Left lung (tissue), 10 donors: ENCODE data around the gene CACNG4. TPM values are rescaled to one million over a fixed set of nuclear protein-coding genes. Genes with fewer than 3 reads are reported as not detected.

Experiments used
- ATAC-seq: fragments of 200-7000 bp; cut with Tn5 transposase; one replicate; pipeline ENCODE4 v1.9.1; 2020; ENCODE audit warnings: moderate library complexity
- DNase-seq, 4 donors: peaks; one replicate each; pipeline ENCODE4 v3.0.0-alpha.2; 2013 to 2020
- H3K27ac ChIP-seq, 2 donors: fragments of 200-600 bp; sonication (generic) in 1 of 2; one replicate each; pipeline versions ENCODE4 v1.5.0 to v1.8.0; 2020 to 2021
- H3K27me3 ChIP-seq, 2 donors: fragments of 200-600 bp; sonication (generic) in 1 of 2; one replicate each; pipeline versions ENCODE4 v1.5.0 to v1.8.0; 2020 to 2021
- H3K36me3 ChIP-seq, 2 donors: fragments of 200-600 bp; sonication (generic) in 1 of 2; one replicate each; pipeline versions ENCODE4 v1.5.0 to v1.8.0; 2020 to 2021
- H3K4me1 ChIP-seq, 2 donors: fragments of 200-600 bp; one replicate each; pipeline ENCODE4 v1.8.0; 2021
- H3K4me3 ChIP-seq, 2 donors: fragments of 200-600 bp; sonication (generic) in 1 of 2; one replicate each; pipeline versions ENCODE4 v1.5.0 to v1.8.0; 2020 to 2021; ENCODE audit warnings: mild to moderate bottlenecking in 1 of 2
- H3K9me3 ChIP-seq, 2 donors: fragments of 200-600 bp; sonication (generic) in 1 of 2; one replicate each; pipeline versions ENCODE4 v1.5.0 to v1.8.0; 2020 to 2021
- CTCF ChIP-seq, 2 donors: fragments of 200-600 bp; sonication (generic) in 1 of 2; IDR thresholded peaks; one replicate each; pipeline versions ENCODE4 v1.5.0 to v1.8.0; 2021; ENCODE audit warnings: antibody characterized with exemption in 2 of 2
- intact Hi-C, 2 donors: fragments of 100-400 bp; cut with DNase I; formaldehyde crosslinking; loops; one replicate each; pipeline versions ENCODE4 v1.11.2 to v1.14.2; 2022
- polyA plus RNA-seq, 6 donors: library from polyadenylated mRNA; unstranded; fragments of 120-200 nt; gene quantifications; one replicate each; pipeline ENCODE4 v1.2.1, GENCODE V29; 2013; ENCODE audit not compliant: insufficient read length in 6 of 6
- total RNA-seq, 2 donors: library from RNA; stranded (reverse); fragmentation: NEBNext Ultra II Directional; extraction: Animal tissue kit (Norgen Biotek cat#: 25700); gene quantifications; one replicate each; pipeline ENCODE4 v1.2.1, GENCODE V29; 2021
- donor health status: DM: no; HTN: yes; CAD: no.
- donor health status: DM: no; HTN: no; CAD: no.

CACNG4 gene
- total and polyA plus RNA-seq, 8 donors = 1.5 to 6.0 (median 2.6) TPM

GRCh38 chr17:66992911-66993442 lies 28.5 kb downstream of the CACNG4 start:
- DNase-seq (no peak), ATAC-seq (no peak)
- no peak overlapping the region for H3K4me3 ChIP-seq
- no peaks in the 10 kb centered on the region for H3K36me3 ChIP-seq
- H3K27me3 ChIP-seq = peaks cover 0 to 12% of the 10 kb centered on the region in 2 donors
- TF ChIP-seq CTCF (IDR thresholded peaks at IDR 0.05) = no peak
- H3K27ac ChIP-seq = no peak overlapping the region
- intact Hi-C loops = no loop called here
- no peaks in the 10 kb centered on the region for H3K4me1 ChIP-seq
- H3K9me3 ChIP-seq = no peaks in the 10 kb centered on the region

GRCh38 chr17:66994361-66994760 lies 29.9 kb downstream of the CACNG4 start:
- no peaks in the 10 kb centered on the region for H3K4me1 ChIP-seq
- H3K27ac ChIP-seq = no peak overlapping the region
- no peaks in the 10 kb centered on the region for H3K36me3 ChIP-seq
- no peaks in the 10 kb centered on the region for H3K9me3 ChIP-seq
- peaks cover 0 to 5% of the 10 kb centered on the region in 2 donors for H3K27me3 ChIP-seq
- H3K4me3 ChIP-seq = no peak overlapping the region
- no peak for TF ChIP-seq CTCF (IDR thresholded peaks at IDR 0.05)
- ATAC-seq (no peak), DNase-seq (no peak)
- intact Hi-C loops = no loop called here

GRCh38 chr17:66994930-66995535 lies 30.5 kb downstream of the CACNG4 start:
- intact Hi-C loops = no loop called here
- no peak for TF ChIP-seq CTCF (IDR thresholded peaks at IDR 0.05)
- Histone ChIP-seq H3K27ac (no peak overlapping the region), H3K27me3 (peaks cover 0 to 4% of the 10 kb centered on the region in 2 donors), H3K4me1 (no peaks in the 10 kb centered on the region), H3K9me3 (no peaks in the 10 kb centered on the region), H3K36me3 (no peaks in the 10 kb centered on the region), H3K4me3 (no peak overlapping the region)
- ATAC-seq (no peak), DNase-seq (no peak)

GRCh38 chr17:66995944-66996343 lies 31.4 kb downstream of the CACNG4 start:
- TF ChIP-seq CTCF (IDR thresholded peaks at IDR 0.05) = no peak
- no peaks in the 10 kb centered on the region for H3K36me3 ChIP-seq
- no peaks in the 10 kb centered on the region for H3K9me3 ChIP-seq
- H3K4me3 ChIP-seq = no peak overlapping the region
- intact Hi-C loops = no loop called here
- H3K27me3 ChIP-seq = no peaks in the 10 kb centered on the region
- ATAC-seq (no peak), DNase-seq (no peak)
- H3K4me1 ChIP-seq = no peaks in the 10 kb centered on the region
- H3K27ac ChIP-seq = no peak overlapping the region

- Histone ChIP-seq H3K36me3 (no peaks in the 10 kb centered on the region), H3K4me1 (no peaks in the 10 kb centered on the region), H3K27ac (no peak overlapping the region), H3K27me3 (no peaks in the 10 kb centered on the region), H3K4me3 (no peak overlapping the region), H3K9me3 (no peaks in the 10 kb centered on the region)
- no peak for TF ChIP-seq CTCF (IDR thresholded peaks at IDR 0.05)
- ATAC-seq = no peak
- no peak for DNase-seq
- intact Hi-C loops = no loop called here
Measured at GRCh38 chr17:66996926-66997325, 32.4 kb downstream of the CACNG4 start.
